WTC11 (cell line): Measurements from ENCODE around the gene CHRNB2. TPM values are rescaled to one million over a fixed set of nuclear protein-coding genes. Genes with fewer than 3 reads are reported as not detected.

Experiments used
- ATAC-seq: fragments of 200-7000 bp; cut with Tn5 transposase; 2 replicates; pipeline ENCODE4 v1.10.0; 2021; ENCODE audit warnings: mild to moderate bottlenecking, moderate library complexity
- CTCF ChIA-PET: fragments of 300-600 bp; sonication (Branson Sonifier 250); formaldehyde crosslinking; loops from one replicate; lab custom pipeline; 2021; ENCODE audit warnings: antibody characterized with exemption; lab: Charles Lee
- POLR2A ChIA-PET: fragments of 350-600 bp; sonication (Branson Sonifier 250); formaldehyde crosslinking; loops from one replicate; lab custom pipeline; 2021; ENCODE audit warnings: antibody characterized with exemption; lab: Charles Lee
- DNase-seq: peaks from one replicate; pipeline ENCODE4 v3.0.0; 2021; ENCODE audit warnings: low spot score
- H3K27ac Mint-ChIP-seq: 2 replicates; pipeline ENCODE4 v1.8.0; 2021; ENCODE audit warnings: mixed read lengths
- H3K27me3 Mint-ChIP-seq: 2 replicates; pipeline ENCODE4 v1.8.0; 2021; ENCODE audit warnings: low read depth, mild to moderate bottlenecking, moderate library complexity, mixed read lengths
- H3K36me3 Mint-ChIP-seq: 2 replicates; pipeline ENCODE4 v1.8.0; 2021; ENCODE audit warnings: mixed read lengths
- H3K4me1 Mint-ChIP-seq: 2 replicates; pipeline ENCODE4 v1.8.0; 2022; ENCODE audit warnings: mixed read lengths
- H3K4me3 Mint-ChIP-seq: 2 replicates; pipeline ENCODE4 v1.8.0; 2021; ENCODE audit warnings: mild to moderate bottlenecking, moderate library complexity, mixed read lengths
- H3K9me3 Mint-ChIP-seq: 2 replicates; pipeline ENCODE4 v1.8.0; 2021; ENCODE audit warnings: mixed read lengths
- AR ChIP-seq: fragments of 250-450 bp; sonication (Bioruptor Pico); IDR thresholded peaks from 2 replicates; pipeline ENCODE4 v1.9.0; 2021; ENCODE audit warnings: mild to moderate bottlenecking
- EMX1 ChIP-seq: fragments of 250-450 bp; sonication (Bioruptor Pico); IDR thresholded peaks from 2 replicates; pipeline ENCODE4 v1.8.0; 2021; ENCODE audit warnings: mild to moderate bottlenecking
- FOXJ3 ChIP-seq: sonication (generic); formaldehyde crosslinking; IDR thresholded peaks from 2 replicates; pipeline ENCODE4 v1.9.0; 2021; ENCODE audit warnings: missing genetic modification reagents, mild to moderate bottlenecking, borderline replicate concordance
- FOXK1 ChIP-seq: sonication (generic); formaldehyde crosslinking; IDR thresholded peaks from 2 replicates; pipeline ENCODE4 v1.8.0; 2022; ENCODE audit warnings: mild to moderate bottlenecking, moderate library complexity, missing genetic modification reagents
- FOXP1 ChIP-seq: sonication (generic); formaldehyde crosslinking; IDR thresholded peaks from 2 replicates; pipeline ENCODE4 v1.8.0; 2022; ENCODE audit warnings: missing genetic modification reagents, mild to moderate bottlenecking, moderate library complexity, borderline replicate concordance
- GABPB1 ChIP-seq: sonication (generic); formaldehyde crosslinking; IDR thresholded peaks from 2 replicates; pipeline ENCODE4 v1.8.1; 2023; ENCODE audit warnings: mild to moderate bottlenecking, missing genetic modification reagents
- GTF2I ChIP-seq: fragments of 250-450 bp; sonication (Bioruptor Pico); conservative IDR thresholded peaks from 2 replicates; pipeline ENCODE4 v1.4.0; 2021; ENCODE audit warnings: mild to moderate bottlenecking
- HMGXB4 ChIP-seq: sonication (generic); formaldehyde crosslinking; IDR thresholded peaks from 2 replicates; pipeline ENCODE4 v1.8.1; 2023; ENCODE audit warnings: mild to moderate bottlenecking, moderate library complexity, missing genetic modification reagents
- MAX ChIP-seq: sonication (generic); formaldehyde crosslinking; IDR thresholded peaks from 2 replicates; pipeline ENCODE4 v1.8.0; 2022; ENCODE audit warnings: mild to moderate bottlenecking, missing genetic modification reagents
- NFATC4 ChIP-seq: fragments of 250-450 bp; sonication (Bioruptor Pico); IDR thresholded peaks from 2 replicates; pipeline ENCODE4 v1.9.0; 2021; ENCODE audit warnings: mild to moderate bottlenecking
- NR3C1 ChIP-seq: sonication (generic); formaldehyde crosslinking; conservative IDR thresholded peaks from 2 replicates; pipeline ENCODE4 v1.8.1; 2023; ENCODE audit warnings: low read depth, mild to moderate bottlenecking, missing genetic modification reagents
- PREB ChIP-seq: sonication (generic); formaldehyde crosslinking; IDR thresholded peaks from 2 replicates; pipeline ENCODE4 v1.8.1; 2022; ENCODE audit warnings: mild to moderate bottlenecking, missing genetic modification reagents, moderate library complexity, borderline replicate concordance
- RELA ChIP-seq: sonication (generic); formaldehyde crosslinking; IDR thresholded peaks from 2 replicates; pipeline ENCODE4 v1.8.1; 2022; ENCODE audit warnings: missing genetic modification reagents, mild to moderate bottlenecking, borderline replicate concordance
- RORB ChIP-seq: fragments of 250-450 bp; sonication (Bioruptor Pico); IDR thresholded peaks from 2 replicates; pipeline ENCODE4 v1.9.0; 2021; ENCODE audit warnings: mild to moderate bottlenecking
- SP1 ChIP-seq: sonication (generic); formaldehyde crosslinking; conservative IDR thresholded peaks from 2 replicates; pipeline ENCODE4 v1.8.1; 2022; ENCODE audit warnings: missing genetic modification reagents
- ZNF219 ChIP-seq: sonication (generic); formaldehyde crosslinking; IDR thresholded peaks from 2 replicates; pipeline ENCODE4 v1.8.0; 2023; ENCODE audit warnings: missing genetic modification reagents, mild to moderate bottlenecking, borderline replicate concordance
- ZNF425 ChIP-seq: fragments of 250-450 bp; sonication (Bioruptor Pico); conservative IDR thresholded peaks from 2 replicates; pipeline ENCODE4 v1.9.0; 2021; ENCODE audit warnings: mild to moderate bottlenecking
- total RNA-seq: library from RNA; stranded (reverse); gene quantifications from 3 replicates; pipeline ENCODE4 v1.2.3, GENCODE V29; 2021
- TF ChIP-seq, protein P1 (sequence below): sonication (generic); formaldehyde crosslinking; IDR thresholded peaks from 2 replicates; pipeline ENCODE4 v1.8.1; 2022; ENCODE audit warnings: mild to moderate bottlenecking, moderate library complexity, missing genetic modification reagents
- TF ChIP-seq, protein P2 (sequence below): fragments of 250-450 bp; sonication (Bioruptor Pico); IDR thresholded peaks from 2 replicates; pipeline ENCODE4 v1.9.0; 2021; ENCODE audit warnings: moderate library complexity, mild to moderate bottlenecking, inconsistent platforms, borderline replicate concordance
- TF ChIP-seq, protein P3 (sequence below): fragments of 200-600 bp; IDR thresholded peaks from 2 replicates; pipeline ENCODE4 v1.8.0; 2022; ENCODE audit warnings: antibody characterized with exemption

Gene CHRNB2
- total RNA-seq, 1 experiment from 2014 or later: 1.7 TPM

DNA sequence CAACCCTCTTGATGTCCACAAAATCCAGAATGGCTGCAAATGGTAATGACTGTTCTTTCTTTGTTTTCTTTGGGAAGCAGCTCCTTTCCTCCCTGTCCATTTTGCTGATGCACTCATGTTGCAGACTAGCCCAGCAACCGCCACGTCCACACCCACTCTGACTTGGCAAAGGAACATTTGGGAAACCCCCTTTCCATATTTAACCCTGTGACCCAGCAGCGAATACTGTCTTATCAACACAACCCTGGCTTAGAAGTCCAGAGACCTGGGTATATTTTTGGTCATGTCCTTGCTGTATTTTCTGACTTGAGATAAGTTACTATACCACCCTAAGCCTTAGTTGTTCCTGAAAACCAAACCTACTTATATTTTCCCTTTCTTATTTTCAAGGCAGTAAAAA, 47.2 kb upstream of the CHRNB2 start:
- CTCF ChIA-PET: interaction anchor here (0.9 to 1.3 kb wide), 2 partner anchors 26 to 300 kb away, joined by 3 to 4 read pairs; no protein-coding TSS in a partner anchor
- no peak for TF ChIP-seq FOXJ3
- no peak for TF ChIP-seq HMGXB4
- no peak for TF ChIP-seq RELA
- TF ChIP-seq GTF2I (CRISPR knock-in tag): no peak
- no peak for TF ChIP-seq EMX1 (CRISPR knock-in tag)
- TF ChIP-seq FOXK1 (CRISPR knock-in tag): no peak
- no peak for TF ChIP-seq NR3C1 (CRISPR knock-in tag)
- TF ChIP-seq PREB: no peak
- DNase-seq: no peak
- ATAC-seq: no peak
- Mint-ChIP-seq H3K27me3 (no peaks in the 10 kb centered on the region), H3K9me3 (no peaks in the 10 kb centered on the region), H3K4me3 (no peak overlapping the region), H3K4me1 (0 out of 2 replicates have a peak, but pooled peaks cover 3% of the 10 kb centered on the region), H3K27ac (no peak overlapping the region), H3K36me3 (no peaks in the 10 kb centered on the region)
- POLR2A ChIA-PET: no interaction called here

DNA sequence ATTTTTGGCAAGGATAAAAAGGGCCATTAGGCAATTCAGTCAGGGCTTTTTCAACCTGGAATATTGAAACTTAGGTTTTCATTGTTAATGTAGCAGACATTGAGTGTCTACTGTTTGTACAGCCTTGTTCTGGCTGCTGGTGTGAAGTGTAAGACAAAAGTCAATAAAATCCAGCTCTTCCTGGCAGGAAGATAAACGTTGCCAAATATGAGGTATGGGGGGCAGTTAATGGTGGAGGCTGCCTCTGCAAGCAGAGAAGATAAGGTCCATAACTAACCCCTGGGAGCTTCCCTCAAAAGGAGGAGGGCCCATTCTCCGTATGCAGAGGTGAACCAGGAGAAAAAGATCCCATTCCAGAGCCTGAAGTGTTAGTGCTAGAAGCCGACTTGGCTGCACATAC, 45.9 kb upstream of the CHRNB2 start:
- ATAC-seq (no peak), DNase-seq (no peak)
- TF ChIP-seq ZNF219 (CRISPR knock-in tag) (no peak), ZNF425 (CRISPR knock-in tag) (no peak), EMX1 (CRISPR knock-in tag) (no peak), GABPB1 (CRISPR knock-in tag) (no peak), FOXJ3 (no peak), NFATC4 (CRISPR knock-in tag) (no peak), RELA (no peak), MAX (CRISPR knock-in tag) (no peak), FOXP1 (CRISPR knock-in tag) (no peak), AR (CRISPR knock-in tag) (no peak), SP1 (CRISPR knock-in tag) (no peak), RORB (no peak)
- TF ChIP-seq, protein P1, sequence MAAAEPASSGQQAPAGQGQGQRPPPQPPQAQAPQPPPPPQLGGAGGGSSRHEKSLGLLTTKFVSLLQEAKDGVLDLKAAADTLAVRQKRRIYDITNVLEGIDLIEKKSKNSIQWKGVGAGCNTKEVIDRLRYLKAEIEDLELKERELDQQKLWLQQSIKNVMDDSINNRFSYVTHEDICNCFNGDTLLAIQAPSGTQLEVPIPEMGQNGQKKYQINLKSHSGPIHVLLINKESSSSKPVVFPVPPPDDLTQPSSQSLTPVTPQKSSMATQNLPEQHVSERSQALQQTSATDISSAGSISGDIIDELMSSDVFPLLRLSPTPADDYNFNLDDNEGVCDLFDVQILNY (CRISPR knock-in tag): no peak
- TF ChIP-seq, protein P2, sequence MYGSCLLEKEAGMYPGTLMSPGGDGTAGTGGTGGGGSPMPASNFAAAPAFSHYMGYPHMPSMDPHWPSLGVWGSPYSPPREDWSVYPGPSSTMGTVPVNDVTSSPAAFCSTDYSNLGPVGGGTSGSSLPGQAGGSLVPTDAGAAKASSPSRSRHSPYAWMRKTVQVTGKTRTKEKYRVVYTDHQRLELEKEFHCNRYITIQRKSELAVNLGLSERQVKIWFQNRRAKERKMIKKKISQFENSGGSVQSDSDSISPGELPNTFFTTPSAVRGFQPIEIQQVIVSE (CRISPR knock-in tag): no peak
- TF ChIP-seq, protein P3, sequence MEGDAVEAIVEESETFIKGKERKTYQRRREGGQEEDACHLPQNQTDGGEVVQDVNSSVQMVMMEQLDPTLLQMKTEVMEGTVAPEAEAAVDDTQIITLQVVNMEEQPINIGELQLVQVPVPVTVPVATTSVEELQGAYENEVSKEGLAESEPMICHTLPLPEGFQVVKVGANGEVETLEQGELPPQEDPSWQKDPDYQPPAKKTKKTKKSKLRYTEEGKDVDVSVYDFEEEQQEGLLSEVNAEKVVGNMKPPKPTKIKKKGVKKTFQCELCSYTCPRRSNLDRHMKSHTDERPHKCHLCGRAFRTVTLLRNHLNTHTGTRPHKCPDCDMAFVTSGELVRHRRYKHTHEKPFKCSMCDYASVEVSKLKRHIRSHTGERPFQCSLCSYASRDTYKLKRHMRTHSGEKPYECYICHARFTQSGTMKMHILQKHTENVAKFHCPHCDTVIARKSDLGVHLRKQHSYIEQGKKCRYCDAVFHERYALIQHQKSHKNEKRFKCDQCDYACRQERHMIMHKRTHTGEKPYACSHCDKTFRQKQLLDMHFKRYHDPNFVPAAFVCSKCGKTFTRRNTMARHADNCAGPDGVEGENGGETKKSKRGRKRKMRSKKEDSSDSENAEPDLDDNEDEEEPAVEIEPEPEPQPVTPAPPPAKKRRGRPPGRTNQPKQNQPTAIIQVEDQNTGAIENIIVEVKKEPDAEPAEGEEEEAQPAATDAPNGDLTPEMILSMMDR: no peak
- H3K9me3 Mint-ChIP-seq: no peaks in the 10 kb centered on the region
- H3K4me1 Mint-ChIP-seq: 0 out of 2 replicates have a peak, but pooled peaks cover 3% of the 10 kb centered on the region
- H3K4me3 Mint-ChIP-seq: no peak overlapping the region
- H3K27me3 Mint-ChIP-seq: no peaks in the 10 kb centered on the region
- CTCF ChIA-PET: interaction anchor here (1.8 to 2.0 kb wide), 2 partner anchors 25 to 41 kb away, joined by 5 to 8 read pairs; no protein-coding TSS in a partner anchor
- no peaks in the 10 kb centered on the region for H3K36me3 Mint-ChIP-seq
- POLR2A ChIA-PET: no interaction called here
- H3K27ac Mint-ChIP-seq: no peak overlapping the region
